Esophagus (tissue), 2 donors: Measurements from ENCODE around the gene TLX3. TPM values are rescaled to one million over a fixed set of nuclear protein-coding genes. Genes with fewer than 3 reads are reported as not detected.

Experiments
- polyA plus RNA-seq, 2 donors: library from polyadenylated mRNA; stranded (reverse); fragments of 200-250 nt; gene quantifications; one replicate each; pipeline ENCODE4 v1.2.3, GENCODE V29; 2013
- donor health status: healthy with polysubstance abuse.
- donor health status: Bipolar disorder and iron deficiency.

TLX3 gene
- polyA plus RNA-seq, 2 donors, result not detected

Other genes with a start within 250 kb of the TLX3 start
- gene NPM1, start 78.6 kb downstream of the TLX3 start, polyA plus RNA-seq, result 1,000 to 10,000 TPM in 1 of 2 donors, 100 to 1,000 TPM in 1; 800 to 2,525 TPM
- under 1 TPM; 0.06 to 0.18 TPM for gene FGF18, start 110.4 kb downstream of the TLX3 start, polyA plus RNA-seq